DOHH2 (cell line): ENCODE measurements around the gene BAZ2B.

Experiments used
- H3F3A ChIP-seq: fragments of 200-600 bp; sonication (generic), shearing (Covaris generic); 2 replicates; pipeline ENCODE4 v1.6.0; 2016; ENCODE audit warnings: antibody characterized with exemption, mild to moderate bottlenecking; ENCODE audit not compliant: control insufficient read depth, insufficient read depth
- H3K27ac ChIP-seq: fragments of 200-600 bp; sonication (generic); 2 replicates; pipeline ENCODE4 v1.5.1; 2014; ENCODE audit warnings: low read depth, mild to moderate bottlenecking, low read length, moderate library complexity
- H3K27me3 ChIP-seq: fragments of 200-600 bp; sonication (generic); 2 replicates; pipeline ENCODE4 v1.6.1; 2014; ENCODE audit warnings: mild to moderate bottlenecking, low read length, mixed read lengths; ENCODE audit not compliant: control insufficient read depth
- H3K36me3 ChIP-seq: fragments of 200-600 bp; sonication (generic); 2 replicates; pipeline ENCODE4 v1.6.1; 2014; ENCODE audit warnings: mild to moderate bottlenecking, low read length, moderate library complexity, mixed read lengths; ENCODE audit not compliant: control insufficient read depth
- H3K4me1 ChIP-seq: fragments of 200-600 bp; sonication (generic); 2 replicates; pipeline ENCODE4 v1.6.1; 2014; ENCODE audit warnings: mild to moderate bottlenecking, low read length, mixed read lengths; ENCODE audit not compliant: control insufficient read depth
- H3K4me2 ChIP-seq: fragments of 200-600 bp; sonication (generic); 2 replicates; pipeline ENCODE4 v1.6.0; 2014; ENCODE audit warnings: mild to moderate bottlenecking, low read length, moderate library complexity
- H3K4me3 ChIP-seq: fragments of 200-600 bp; sonication (generic); 2 replicates; pipeline ENCODE4 v1.5.1; 2014; ENCODE audit warnings: mild to moderate bottlenecking, low read length, mixed read lengths
- H3K79me2 ChIP-seq: fragments of 200-600 bp; sonication (generic); 2 replicates; pipeline ENCODE4 v1.6.1; 2014; ENCODE audit warnings: mild to moderate bottlenecking, low read length, mixed read lengths; ENCODE audit not compliant: control insufficient read depth
- H3K9me2 ChIP-seq: fragments of 200-600 bp; sonication (generic); replicated peaks from 2 replicates; pipeline ENCODE4 v1.6.1; 2014; ENCODE audit warnings: mild to moderate bottlenecking, low read length, mixed read lengths; ENCODE audit not compliant: control insufficient read depth
- H3K9me3 ChIP-seq: fragments of 200-600 bp; sonication (generic); 2 replicates; pipeline ENCODE4 v1.6.1; 2014; ENCODE audit warnings: antibody characterized with exemption, low read length, mixed read lengths; ENCODE audit not compliant: control insufficient read depth, insufficient read depth
- H4K20me1 ChIP-seq: fragments of 200-600 bp; sonication (generic); 2 replicates; pipeline ENCODE4 v1.6.0; 2014; ENCODE audit warnings: low read depth, mild to moderate bottlenecking, antibody characterized with exemption, low read length, moderate library complexity; ENCODE audit not compliant: control insufficient read depth, insufficient read depth
- EZH2phosphoT487 ChIP-seq: fragments of 200-600 bp; sonication (generic); IDR thresholded peaks from 2 replicates; pipeline ENCODE4 v1.6.1; 2017; ENCODE audit warnings: borderline replicate concordance, mild to moderate bottlenecking, antibody characterized with exemption, low read length, moderate library complexity, mixed read lengths
- TF ChIP-seq, protein P1 (sequence below): fragments of 200-600 bp; sonication (generic); IDR thresholded peaks from one replicate; pipeline ENCODE4 v1.5.1; 2014; ENCODE audit warnings: antibody characterized with exemption, mild to moderate bottlenecking, low read depth, low read length; ENCODE audit not compliant: poor library complexity, severe bottlenecking

Gene BAZ2B

GRCh38 chr2:159285433-159285832 lies 330.9 kb downstream of the BAZ2B start:
- Histone ChIP-seq H3K79me2 (peaks cover 8% of the 10 kb centered on the region), H3K9me3 (no peaks in the 10 kb centered on the region), H3K4me2 (peak overlapping the region; percentile 92), H3K9me2 (no peaks in the 10 kb centered on the region), H3K4me3 (peak overlapping the region; percentile 84), H4K20me1 (no peaks in the 10 kb centered on the region), H3F3A (peaks cover 8% of the 10 kb centered on the region), H3K27ac (no peak overlapping the region), H3K36me3 (no peaks in the 10 kb centered on the region), H3K27me3 (no peaks in the 10 kb centered on the region), H3K4me1 (peaks cover 36% of the 10 kb centered on the region)
- TF ChIP-seq EZH2phosphoT487, result no peak
- TF ChIP-seq, protein P1, sequence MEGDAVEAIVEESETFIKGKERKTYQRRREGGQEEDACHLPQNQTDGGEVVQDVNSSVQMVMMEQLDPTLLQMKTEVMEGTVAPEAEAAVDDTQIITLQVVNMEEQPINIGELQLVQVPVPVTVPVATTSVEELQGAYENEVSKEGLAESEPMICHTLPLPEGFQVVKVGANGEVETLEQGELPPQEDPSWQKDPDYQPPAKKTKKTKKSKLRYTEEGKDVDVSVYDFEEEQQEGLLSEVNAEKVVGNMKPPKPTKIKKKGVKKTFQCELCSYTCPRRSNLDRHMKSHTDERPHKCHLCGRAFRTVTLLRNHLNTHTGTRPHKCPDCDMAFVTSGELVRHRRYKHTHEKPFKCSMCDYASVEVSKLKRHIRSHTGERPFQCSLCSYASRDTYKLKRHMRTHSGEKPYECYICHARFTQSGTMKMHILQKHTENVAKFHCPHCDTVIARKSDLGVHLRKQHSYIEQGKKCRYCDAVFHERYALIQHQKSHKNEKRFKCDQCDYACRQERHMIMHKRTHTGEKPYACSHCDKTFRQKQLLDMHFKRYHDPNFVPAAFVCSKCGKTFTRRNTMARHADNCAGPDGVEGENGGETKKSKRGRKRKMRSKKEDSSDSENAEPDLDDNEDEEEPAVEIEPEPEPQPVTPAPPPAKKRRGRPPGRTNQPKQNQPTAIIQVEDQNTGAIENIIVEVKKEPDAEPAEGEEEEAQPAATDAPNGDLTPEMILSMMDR, result no peak

GRCh38 chr2:159283529-159283928 lies 332.8 kb downstream of the BAZ2B start:
- Histone ChIP-seq H3K36me3 (no peaks in the 10 kb centered on the region), H3K4me3 (no peak overlapping the region), H3K79me2 (peaks cover 8% of the 10 kb centered on the region), H3K4me2 (no peak overlapping the region), H3F3A (peaks cover 8% of the 10 kb centered on the region), H3K9me3 (no peaks in the 10 kb centered on the region), H3K27ac (no peak overlapping the region), H4K20me1 (no peaks in the 10 kb centered on the region), H3K9me2 (no peaks in the 10 kb centered on the region), H3K4me1 (peaks cover 32% of the 10 kb centered on the region), H3K27me3 (no peaks in the 10 kb centered on the region)
- no peak for TF ChIP-seq EZH2phosphoT487

DNA sequence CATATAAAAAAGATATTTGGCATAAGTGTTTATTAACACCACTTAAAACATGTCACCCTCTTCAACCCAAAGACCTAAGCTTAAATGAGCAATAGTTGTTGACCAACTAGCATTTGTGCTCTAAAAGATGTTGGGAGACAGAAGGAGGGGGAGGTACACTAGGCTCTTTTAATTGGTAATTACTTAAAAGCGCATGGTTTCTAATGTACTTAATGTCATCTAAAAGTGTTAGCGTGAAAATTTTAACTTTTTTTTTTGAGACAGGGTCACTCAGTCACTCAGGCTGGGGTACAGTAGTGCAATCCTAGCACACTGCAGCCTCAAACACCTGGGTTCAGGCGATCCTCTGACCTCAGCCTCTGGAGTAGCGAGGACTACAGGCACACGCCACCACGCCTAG lies 335.3 kb downstream of the BAZ2B start:
- Histone ChIP-seq H4K20me1 (no peaks in the 10 kb centered on the region), H3K9me2 (no peaks in the 10 kb centered on the region), H3K4me2 (no peak overlapping the region), H3K27me3 (no peaks in the 10 kb centered on the region), H3F3A (peaks cover 8% of the 10 kb centered on the region; the same call in 1 of the 2 replicates), H3K9me3 (no peaks in the 10 kb centered on the region), H3K79me2 (peaks cover 5% of the 10 kb centered on the region), H3K36me3 (no peaks in the 10 kb centered on the region), H3K27ac (no peak overlapping the region), H3K4me1 (peaks cover 18% of the 10 kb centered on the region), H3K4me3 (no peak overlapping the region)
- TF ChIP-seq EZH2phosphoT487, result no peak
- TF ChIP-seq, protein P1, result no peak

DNA sequence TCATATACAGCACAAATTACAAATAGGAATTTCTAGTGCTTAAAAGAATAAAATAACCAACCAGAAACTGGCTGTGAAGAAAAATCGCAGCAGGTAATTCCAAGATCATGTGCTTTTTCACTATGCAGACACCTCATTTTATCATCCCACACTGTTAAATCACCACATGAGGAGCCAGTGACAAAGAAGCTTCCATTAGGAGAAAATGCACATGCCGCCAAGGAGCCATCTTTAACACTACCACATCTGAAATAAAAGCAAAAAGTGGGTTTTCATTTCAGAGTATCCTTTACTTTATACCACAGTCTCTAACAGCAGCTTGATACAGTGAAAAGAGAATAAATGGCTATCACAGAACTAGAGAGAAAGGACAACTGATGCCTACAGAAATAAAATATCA lies 336.6 kb downstream of the BAZ2B start:
- no peaks in the 10 kb centered on the region for H3K27me3 ChIP-seq
- H3K79me2 ChIP-seq, result no peaks in the 10 kb centered on the region; the same call in 1 of the 2 replicates
- H4K20me1 ChIP-seq, result no peaks in the 10 kb centered on the region
- no peak for TF ChIP-seq EZH2phosphoT487
- TF ChIP-seq, protein P1, result no peak
- H3K9me2 ChIP-seq, result no peaks in the 10 kb centered on the region
- H3F3A ChIP-seq, result peaks cover 6% of the 10 kb centered on the region; the same call in 1 of the 2 replicates
- H3K36me3 ChIP-seq, result no peaks in the 10 kb centered on the region
- H3K9me3 ChIP-seq, result no peaks in the 10 kb centered on the region
- no peak overlapping the region for H3K27ac ChIP-seq
- H3K4me3 ChIP-seq, result no peak overlapping the region
- no peak overlapping the region for H3K4me2 ChIP-seq
- H3K4me1 ChIP-seq, result peaks cover 13% of the 10 kb centered on the region
